OCI-LY1 (cell line): Measurements from ENCODE around the gene DRC1.

Experiments used
- H2AFZ ChIP-seq: fragments of 200-600 bp; sonication (generic), shearing (Covaris generic); 2 replicates; pipeline ENCODE4 v1.6.0; 2014; ENCODE audit warnings: antibody characterized with exemption, mild to moderate bottlenecking, low read length
- H3F3A ChIP-seq: fragments of 200-600 bp; sonication (generic), shearing (Covaris generic); 2 replicates; pipeline ENCODE4 v1.6.0; 2014; ENCODE audit warnings: mild to moderate bottlenecking, antibody characterized with exemption, low read length, moderate library complexity; ENCODE audit not compliant: insufficient read depth
- H3K27ac ChIP-seq: fragments of 200-600 bp; sonication (generic); 2 replicates; pipeline ENCODE4 v1.5.1; 2014; ENCODE audit warnings: low read length, mixed run types, mild to moderate bottlenecking, low read depth; ENCODE audit not compliant: poor library complexity, severe bottlenecking
- H3K27me3 ChIP-seq: fragments of 200-600 bp; sonication (generic); 2 replicates; pipeline ENCODE4 v1.6.0; 2014; ENCODE audit warnings: antibody characterized with exemption, mild to moderate bottlenecking, low read length, moderate library complexity; ENCODE audit not compliant: insufficient read depth
- H3K36me3 ChIP-seq: fragments of 200-600 bp; sonication (generic); 2 replicates; pipeline ENCODE4 v1.6.1; 2014; ENCODE audit warnings: mild to moderate bottlenecking, antibody characterized with exemption, low read length, moderate library complexity, mixed read lengths; ENCODE audit not compliant: insufficient read depth
- H3K4me1 ChIP-seq: fragments of 200-600 bp; sonication (generic); 2 replicates; pipeline ENCODE4 v1.5.1; 2014; ENCODE audit warnings: mild to moderate bottlenecking, low read length, moderate library complexity; ENCODE audit not compliant: insufficient read depth, severe bottlenecking
- H3K4me2 ChIP-seq: fragments of 200-600 bp; sonication (generic), shearing (Covaris generic); 2 replicates; pipeline ENCODE4 v1.6.1; 2014; ENCODE audit warnings: low read length
- H3K4me3 ChIP-seq: fragments of 200-600 bp; sonication (generic); 2 replicates; pipeline ENCODE4 v1.5.1; 2014; ENCODE audit warnings: low read length, low read depth, mild to moderate bottlenecking, mixed read lengths; ENCODE audit not compliant: poor library complexity, severe bottlenecking
- H3K79me2 ChIP-seq: fragments of 200-600 bp; shearing (Covaris generic); 2 replicates; pipeline ENCODE4 v1.6.1; 2016; ENCODE audit warnings: mixed run types, low read length, mixed read lengths; ENCODE audit not compliant: insufficient read depth
- H3K9ac ChIP-seq: fragments of 200-600 bp; sonication (generic), shearing (Covaris generic); 2 replicates; pipeline ENCODE4 v1.6.1; 2014; ENCODE audit warnings: mild to moderate bottlenecking, low read length, mixed read lengths
- H3K9me2 ChIP-seq: fragments of 200-600 bp; sonication (generic), shearing (Covaris generic); 2 replicates; pipeline ENCODE4 v1.6.1; 2014; ENCODE audit warnings: low read depth, mild to moderate bottlenecking, low read length, mixed read lengths
- H3K9me3 ChIP-seq: fragments of 200-600 bp; shearing (Covaris generic); 2 replicates; pipeline ENCODE4 v1.6.1; 2014; ENCODE audit warnings: low read length, mixed read lengths
- H4K20me1 ChIP-seq: fragments of 200-600 bp; sonication (generic), shearing (Covaris generic); 2 replicates; pipeline ENCODE4 v1.6.0; 2016; ENCODE audit warnings: mild to moderate bottlenecking, low read length; ENCODE audit not compliant: insufficient read depth
- CTCF ChIP-seq: fragments of 200-600 bp; sonication (generic), shearing (Covaris generic); IDR thresholded peaks from 2 replicates; pipeline ENCODE4 v1.5.1; 2017; ENCODE audit warnings: mild to moderate bottlenecking, antibody characterized with exemption, low read length, moderate library complexity, mixed read lengths
- EZH2 ChIP-seq: fragments of 200-600 bp; sonication (generic), shearing (Covaris generic); IDR thresholded peaks from 2 replicates; pipeline ENCODE4 v1.8.0; 2017; ENCODE audit warnings: borderline replicate concordance, mixed run types, mild to moderate bottlenecking, antibody characterized with exemption, low read length, moderate library complexity, mixed read lengths

DRC1 gene

DNA sequence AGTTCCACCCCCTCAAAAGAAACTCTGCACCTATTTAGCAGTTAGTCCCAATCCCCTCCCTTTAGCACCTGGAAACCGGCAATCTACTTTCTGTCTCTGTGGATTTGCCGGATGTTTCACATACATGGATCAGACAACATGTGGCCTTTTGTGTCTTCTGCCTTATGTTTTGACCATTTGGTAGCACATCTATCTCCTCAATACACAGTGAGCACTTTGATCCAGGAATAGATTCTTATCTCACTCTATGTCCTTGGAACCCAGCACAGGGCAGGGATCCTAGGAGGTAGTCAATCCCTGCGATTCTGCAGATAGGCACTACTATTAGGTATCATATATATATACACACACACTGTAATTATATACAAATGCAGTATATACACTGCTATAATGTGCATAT lies 80.0 kb downstream of the DRC1 start:
- H2AFZ ChIP-seq: no peak overlapping the region
- H3K27me3 ChIP-seq: no peaks in the 10 kb centered on the region
- no peak overlapping the region for H3K9ac ChIP-seq
- no peaks in the 10 kb centered on the region for H3F3A ChIP-seq
- no peaks in the 10 kb centered on the region for H3K9me2 ChIP-seq
- H3K4me1 ChIP-seq: no peaks in the 10 kb centered on the region
- TF ChIP-seq EZH2 (no peak), CTCF (no peak)
- no peaks in the 10 kb centered on the region for H3K36me3 ChIP-seq
- no peaks in the 10 kb centered on the region for H3K79me2 ChIP-seq
- no peak overlapping the region for H3K27ac ChIP-seq
- H3K9me3 ChIP-seq: no peaks in the 10 kb centered on the region
- no peaks in the 10 kb centered on the region for H4K20me1 ChIP-seq
- H3K4me2 ChIP-seq: no peak overlapping the region
- H3K4me3 ChIP-seq: no peak overlapping the region

- TF ChIP-seq CTCF: no peak
- no peak for TF ChIP-seq EZH2
- Histone ChIP-seq H3F3A (no peaks in the 10 kb centered on the region), H3K4me3 (no peak overlapping the region), H3K4me1 (no peaks in the 10 kb centered on the region), H3K36me3 (no peaks in the 10 kb centered on the region), H3K4me2 (no peak overlapping the region), H2AFZ (no peak overlapping the region), H3K9me3 (no peaks in the 10 kb centered on the region), H3K9me2 (no peaks in the 10 kb centered on the region), H4K20me1 (no peaks in the 10 kb centered on the region), H3K79me2 (no peaks in the 10 kb centered on the region), H3K27ac (no peak overlapping the region), H3K27me3 (no peaks in the 10 kb centered on the region), H3K9ac (no peak overlapping the region)
Measured at GRCh38 chr2:26482211-26483026, 80.7 kb downstream of the DRC1 start.

DNA sequence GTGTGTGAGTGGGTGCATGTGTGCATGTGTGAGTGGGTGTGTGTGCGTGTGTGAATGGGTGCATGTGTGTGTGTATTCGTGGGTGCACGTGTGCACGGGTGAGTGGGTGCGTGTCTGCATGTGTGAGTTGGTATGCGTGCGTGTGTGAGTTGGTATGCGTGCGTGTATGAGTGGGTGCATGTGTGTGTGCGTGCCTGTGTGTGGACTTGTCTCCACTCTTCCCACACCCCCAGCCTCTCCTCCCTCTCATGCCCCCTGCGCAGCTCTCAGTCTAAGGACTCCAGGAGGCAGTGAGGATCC lies 81.3 kb downstream of the DRC1 start:
- Histone ChIP-seq H2AFZ (no peak overlapping the region), H3K4me1 (no peaks in the 10 kb centered on the region)
- no peak for TF ChIP-seq EZH2
- no peak for TF ChIP-seq CTCF

More for the DNA sequence above, 81.3 kb downstream of the DRC1 start:
- H3K36me3 ChIP-seq: no peaks in the 10 kb centered on the region
- H3F3A ChIP-seq: no peaks in the 10 kb centered on the region
- no peaks in the 10 kb centered on the region for H4K20me1 ChIP-seq
- no peak overlapping the region for H3K9ac ChIP-seq
- no peaks in the 10 kb centered on the region for H3K79me2 ChIP-seq
- H3K9me3 ChIP-seq: no peaks in the 10 kb centered on the region
- no peaks in the 10 kb centered on the region for H3K9me2 ChIP-seq
- no peak overlapping the region for H3K27ac ChIP-seq
- no peak overlapping the region for H3K4me2 ChIP-seq
- H3K27me3 ChIP-seq: no peaks in the 10 kb centered on the region
- H3K4me3 ChIP-seq: no peak overlapping the region
